ENCODE results near the gene USP12. TPM values are rescaled to one million over a fixed set of nuclear protein-coding genes. Genes with fewer than 3 reads are reported as not detected.

USP12 gene
- total RNA-seq, 2 experiments from 2014 or later: 18.7 to 20.7 TPM

- Mint-ChIP-seq H3K9me3 (no peaks in the 10 kb centered on the region), H3K36me3 (ENCODE audit: low read depth) (no peaks in the 10 kb centered on the region), H3K4me3 (no peak overlapping the region), H3K27me3 (no peaks in the 10 kb centered on the region), H3K4me1 (peaks cover 19% of the 10 kb centered on the region), H3K27ac (no peak overlapping the region)
- DNase-seq: no peak
- POLR2A ChIA-PET: no interaction called here
- CTCF ChIA-PET: no interaction called here
Observed at GRCh38 chr13:27043013-27043412, 128.6 kb downstream of the USP12 start.

- Mint-ChIP-seq H3K4me3 (no peak overlapping the region), H3K27me3 (peaks cover 9% of the 10 kb centered on the region), H3K36me3 (ENCODE audit: low read depth) (no peaks in the 10 kb centered on the region), H3K4me1 (peaks cover 15% of the 10 kb centered on the region), H3K27ac (no peak overlapping the region), H3K9me3 (no peaks in the 10 kb centered on the region)
- ChIA-PET POLR2A (no interaction called here), CTCF (no interaction called here)
- no peak for DNase-seq
Observed at GRCh38 chr13:27041341-27041740, 130.3 kb downstream of the USP12 start.

DNA sequence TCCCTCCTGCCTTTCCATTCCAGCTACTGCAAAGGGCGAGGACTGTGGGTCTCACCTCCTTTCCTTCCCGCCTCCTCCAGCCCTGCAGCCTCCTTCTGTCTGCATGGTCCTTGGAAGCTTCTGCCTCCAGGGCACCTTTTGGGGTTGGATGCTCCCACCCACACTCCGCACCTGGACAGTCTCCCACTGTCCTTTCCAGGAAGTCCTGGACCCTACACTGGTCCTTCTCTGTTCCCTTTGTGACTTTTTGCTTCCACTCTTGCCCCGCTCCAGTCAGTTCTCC, 130.8 kb downstream of the USP12 start:
- Mint-ChIP-seq H3K4me1 (peaks cover 14% of the 10 kb centered on the region), H3K36me3 (ENCODE audit: low read depth) (no peaks in the 10 kb centered on the region), H3K27me3 (peaks cover 11% of the 10 kb centered on the region), H3K4me3 (no peak overlapping the region), H3K9me3 (no peaks in the 10 kb centered on the region), H3K27ac (no peak overlapping the region)
- DNase-seq: no peak
- POLR2A ChIA-PET: no interaction called here
- CTCF ChIA-PET: interaction anchor here (0.6 kb wide), 1 partner anchor 16 kb away, joined by 3 read pairs; no protein-coding TSS in a partner anchor

DNA sequence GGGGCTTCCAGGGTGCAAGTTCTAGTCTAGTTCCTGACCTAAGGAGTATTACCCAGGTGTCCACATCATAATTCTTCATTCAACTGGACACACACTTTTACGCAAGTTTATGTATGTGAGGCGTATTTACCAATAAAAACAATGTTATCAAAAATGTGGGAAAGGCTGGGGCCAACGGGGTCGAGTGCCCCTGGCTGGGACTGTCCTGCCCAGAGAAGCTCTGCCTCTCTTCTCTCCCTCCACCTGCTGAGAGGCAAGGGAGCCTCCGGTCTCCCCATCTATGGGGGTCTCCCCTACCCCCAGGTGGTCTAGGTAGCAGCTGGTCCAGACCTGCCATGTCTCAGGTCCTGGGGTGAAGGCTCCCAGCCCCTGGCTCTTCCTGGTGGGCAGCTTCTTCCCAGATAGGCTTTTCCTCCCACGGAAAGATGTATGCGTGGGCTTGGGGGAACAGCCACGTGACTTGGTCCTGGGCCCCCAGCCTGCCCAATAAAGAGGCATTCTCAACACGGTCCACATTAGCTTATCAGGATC, 132.4 kb downstream of the USP12 start:
- Mint-ChIP-seq H3K27me3 (peaks cover 18% of the 10 kb centered on the region), H3K4me3 (no peak overlapping the region), H3K9me3 (no peaks in the 10 kb centered on the region), H3K27ac (peak overlapping the region; percentile 15), H3K36me3 (ENCODE audit: low read depth) (no peaks in the 10 kb centered on the region), H3K4me1 (peaks cover 3% of the 10 kb centered on the region)
- CTCF ChIA-PET: no interaction called here
- no peak for DNase-seq
- POLR2A ChIA-PET: no interaction called here

GRCh38 chr13:27038323-27038722, 133.3 kb downstream of the USP12 start:
- no peak overlapping the region for H3K4me3 Mint-ChIP-seq
- ChIA-PET CTCF (no interaction called here), POLR2A (no interaction called here)
- H3K9me3 Mint-ChIP-seq: no peaks in the 10 kb centered on the region
- H3K4me1 Mint-ChIP-seq: no peaks in the 10 kb centered on the region
- no peaks in the 10 kb centered on the region for H3K36me3 Mint-ChIP-seq (ENCODE audit: low read depth)
- no peak overlapping the region for H3K27ac Mint-ChIP-seq
- peaks cover 21% of the 10 kb centered on the region for H3K27me3 Mint-ChIP-seq
- DNase-seq: no peak

DNA sequence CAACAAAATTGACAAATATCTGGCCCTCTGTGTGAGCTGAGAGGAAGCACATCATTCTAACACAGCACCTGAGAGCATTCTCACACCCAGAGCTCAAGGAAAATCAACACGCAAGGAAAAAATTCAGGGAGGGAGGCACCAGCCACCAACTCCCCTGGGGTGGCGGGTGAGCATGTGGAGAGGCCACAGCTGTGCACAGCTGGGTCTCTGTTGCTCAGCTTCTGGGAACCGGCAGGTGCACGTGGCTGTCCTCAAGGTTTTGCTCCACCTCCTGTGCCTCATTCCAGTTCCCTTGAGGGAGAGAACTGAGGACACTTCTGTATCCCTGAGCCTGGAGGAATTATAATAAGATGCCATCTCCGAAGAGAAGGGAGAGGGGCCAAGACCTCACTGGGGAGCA, 134.0 kb downstream of the USP12 start:
- Mint-ChIP-seq H3K4me3 (no peak overlapping the region), H3K27me3 (peaks cover 23% of the 10 kb centered on the region), H3K36me3 (ENCODE audit: low read depth) (no peaks in the 10 kb centered on the region), H3K4me1 (no peaks in the 10 kb centered on the region), H3K27ac (no peak overlapping the region), H3K9me3 (no peaks in the 10 kb centered on the region)
- CTCF ChIA-PET: no interaction called here
- DNase-seq: no peak
- POLR2A ChIA-PET: no interaction called here

GRCh38 chr13:27037171-27037570, 134.4 kb downstream of the USP12 start:
- POLR2A ChIA-PET: no interaction called here
- Mint-ChIP-seq H3K27ac (no peak overlapping the region), H3K36me3 (ENCODE audit: low read depth) (no peaks in the 10 kb centered on the region), H3K4me3 (no peak overlapping the region), H3K9me3 (no peaks in the 10 kb centered on the region), H3K27me3 (peaks cover 26% of the 10 kb centered on the region), H3K4me1 (no peaks in the 10 kb centered on the region)
- DNase-seq: no peak
- CTCF ChIA-PET: no interaction called here

- CTCF ChIA-PET: no interaction called here
- Mint-ChIP-seq H3K9me3 (no peaks in the 10 kb centered on the region), H3K27ac (no peak overlapping the region), H3K4me3 (no peak overlapping the region), H3K36me3 (ENCODE audit: low read depth) (no peaks in the 10 kb centered on the region), H3K4me1 (no peaks in the 10 kb centered on the region), H3K27me3 (peaks cover 27% of the 10 kb centered on the region)
- no peak for DNase-seq
- POLR2A ChIA-PET: no interaction called here
Observed at GRCh38 chr13:27036236-27036981, 135.2 kb downstream of the USP12 start.

- Mint-ChIP-seq H3K9me3 (no peaks in the 10 kb centered on the region), H3K36me3 (ENCODE audit: low read depth) (no peaks in the 10 kb centered on the region), H3K4me3 (no peak overlapping the region), H3K27me3 (peaks cover 28% of the 10 kb centered on the region), H3K27ac (no peak overlapping the region), H3K4me1 (no peaks in the 10 kb centered on the region)
- ChIA-PET POLR2A (no interaction called here), CTCF (no interaction called here)
- DNase-seq: no peak
Observed at GRCh38 chr13:27035892-27036235, 135.7 kb downstream of the USP12 start.

- Mint-ChIP-seq H3K27ac (no peak overlapping the region), H3K36me3 (ENCODE audit: low read depth) (no peaks in the 10 kb centered on the region), H3K9me3 (no peaks in the 10 kb centered on the region), H3K4me1 (no peaks in the 10 kb centered on the region), H3K27me3 (peaks cover 28% of the 10 kb centered on the region), H3K4me3 (no peak overlapping the region)
- ChIA-PET POLR2A (interaction anchor here (0.6 to 0.9 kb wide), 2 partner anchors 45 to 380 kb away, joined by 3 read pairs; no protein-coding TSS in a partner anchor), CTCF (interaction anchor here (0.6 to 1.1 kb wide), 3 partner anchors 43 to 351 kb away, joined by 3 to 4 read pairs (median 3); no protein-coding TSS in a partner anchor)
- no peak for DNase-seq
Observed at GRCh38 chr13:27034678-27035111, 136.9 kb downstream of the USP12 start.

DNA sequence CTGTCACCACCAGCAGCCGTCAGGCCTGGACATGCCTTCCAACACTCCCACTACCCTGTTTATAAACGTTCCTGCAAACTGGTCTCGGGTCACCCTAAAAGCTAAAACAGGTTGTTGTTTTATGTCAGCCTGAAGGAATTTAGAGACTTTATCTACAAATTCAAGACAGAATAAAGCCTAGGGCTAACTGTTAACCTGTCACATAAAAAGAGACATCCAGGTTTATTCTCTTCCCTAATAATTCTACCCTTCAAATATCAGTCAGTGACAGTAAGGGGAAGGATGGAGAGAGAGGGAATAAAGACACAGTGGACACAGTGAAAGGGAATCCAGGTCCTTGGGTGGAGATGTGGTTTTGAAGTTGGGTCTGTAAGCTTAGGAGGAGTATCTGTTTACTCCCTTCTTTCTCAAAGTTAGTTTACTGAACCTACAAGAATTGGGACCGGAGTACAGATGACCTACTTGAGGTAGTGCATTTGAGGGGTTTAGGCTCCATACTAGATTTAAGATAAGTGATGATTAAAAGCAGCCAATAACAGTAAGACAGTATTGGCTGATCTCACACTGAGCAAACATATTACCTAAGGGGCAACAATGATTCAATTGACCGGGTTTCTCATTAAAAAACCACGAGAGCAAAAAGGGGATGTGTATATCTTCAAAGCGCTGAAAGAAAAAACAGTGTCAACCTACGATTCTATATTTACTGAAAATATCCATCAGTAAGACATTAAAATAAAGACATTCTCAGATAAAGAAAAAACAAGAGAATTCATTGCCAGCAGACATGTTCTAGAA, 142.7 kb downstream of the USP12 start:
- POLR2A ChIA-PET: no interaction called here

GRCh38 chr13:27027086-27027667, 144.4 kb downstream of the USP12 start:
- H3K36me3 Mint-ChIP-seq (ENCODE audit: low read depth): no peaks in the 10 kb centered on the region
- POLR2A ChIA-PET: no interaction called here
- H3K9me3 Mint-ChIP-seq: no peaks in the 10 kb centered on the region
- no peaks in the 10 kb centered on the region for H3K4me1 Mint-ChIP-seq
- no peak overlapping the region for H3K27ac Mint-ChIP-seq
- DNase-seq: no peak
- no peak overlapping the region for H3K4me3 Mint-ChIP-seq
- peaks cover 16% of the 10 kb centered on the region for H3K27me3 Mint-ChIP-seq
- CTCF ChIA-PET: interaction anchor here (1.0 to 1.5 kb wide), 3 partner anchors 11 to 243 kb away, joined by 3 to 4 read pairs (median 4); partner anchors contain the start of gene RASL11A

More for the DNA sequence above, 142.7 kb downstream of the USP12 start:
- Mint-ChIP-seq H3K4me3 (no peak overlapping the region), H3K36me3 (ENCODE audit: low read depth) (no peaks in the 10 kb centered on the region), H3K27me3 (peaks cover 21% of the 10 kb centered on the region), H3K27ac (no peak overlapping the region), H3K4me1 (no peaks in the 10 kb centered on the region), H3K9me3 (no peaks in the 10 kb centered on the region)
- no peak for DNase-seq
- CTCF ChIA-PET: interaction anchor here (0.9 kb wide), 1 partner anchor 10 kb away, joined by 3 read pairs; no protein-coding TSS in a partner anchor

GRCh38 chr13:27026396-27026795, 145.2 kb downstream of the USP12 start:
- H3K4me1 Mint-ChIP-seq: no peaks in the 10 kb centered on the region
- H3K4me3 Mint-ChIP-seq: no peak overlapping the region
- H3K27me3 Mint-ChIP-seq: peaks cover 15% of the 10 kb centered on the region
- ChIA-PET POLR2A (no interaction called here), CTCF (interaction anchor here (0.5 to 1.0 kb wide), 2 partner anchors 10 to 266 kb away, joined by 4 read pairs; no protein-coding TSS in a partner anchor)
- no peak overlapping the region for H3K27ac Mint-ChIP-seq
- H3K9me3 Mint-ChIP-seq: no peaks in the 10 kb centered on the region
- no peaks in the 10 kb centered on the region for H3K36me3 Mint-ChIP-seq (ENCODE audit: low read depth)
- no peak for DNase-seq

Measured in activated CD4-positive, alpha-beta T cell treated with anti-CD3 and anti-CD28 coated beads, Interleukin-2, amount 10 ng/mL, durations not matched to agents 7 days and 5 days (primary cell).